ENCODE data around the gene CELSR1. TPM values are rescaled to one million over a fixed set of nuclear protein-coding genes. Genes with fewer than 3 reads are reported as not detected.

CELSR1 gene
- total RNA-seq, 1 donor from 2014 or later = 7.7 TPM

DNA sequence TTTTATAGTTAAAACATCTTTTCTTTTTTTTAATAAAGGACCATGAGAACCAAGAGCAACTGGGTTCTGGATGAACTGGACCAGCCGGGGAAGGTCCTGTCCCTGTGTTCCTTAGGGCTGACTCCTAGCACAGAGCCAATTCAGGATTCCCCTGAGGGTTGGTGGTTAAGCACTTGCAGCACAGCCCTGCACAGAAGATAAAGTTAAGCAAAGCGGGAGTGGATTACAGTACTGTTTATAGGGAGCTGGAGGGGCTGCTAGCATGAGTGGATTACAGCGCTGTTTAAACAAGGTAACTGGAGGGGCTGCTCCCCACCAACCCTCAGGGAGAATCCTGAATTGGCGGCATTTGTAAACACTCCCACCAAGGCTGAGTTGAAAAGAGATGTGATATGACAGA, 90.6 kb downstream of the CELSR1 start:
- no peak overlapping the region for H3K4me3 Mint-ChIP-seq (ENCODE audit: unreplicated experiment)
- no peaks in the 10 kb centered on the region for H3K9me3 Mint-ChIP-seq (ENCODE audit: unreplicated experiment)
- no peaks in the 10 kb centered on the region for H3K4me1 Mint-ChIP-seq (ENCODE audit: unreplicated experiment)
- H3K27me3 Mint-ChIP-seq (ENCODE audit: unreplicated experiment) = peaks cover 3% of the 10 kb centered on the region
- H3K27ac Mint-ChIP-seq (ENCODE audit: unreplicated experiment) = no peak overlapping the region
- no peaks in the 10 kb centered on the region for H3K36me3 Mint-ChIP-seq (ENCODE audit: low read depth, unreplicated experiment)
- no peak for DNase-seq (ENCODE audit: low spot score)
- TF ChIP-seq, protein P1, sequence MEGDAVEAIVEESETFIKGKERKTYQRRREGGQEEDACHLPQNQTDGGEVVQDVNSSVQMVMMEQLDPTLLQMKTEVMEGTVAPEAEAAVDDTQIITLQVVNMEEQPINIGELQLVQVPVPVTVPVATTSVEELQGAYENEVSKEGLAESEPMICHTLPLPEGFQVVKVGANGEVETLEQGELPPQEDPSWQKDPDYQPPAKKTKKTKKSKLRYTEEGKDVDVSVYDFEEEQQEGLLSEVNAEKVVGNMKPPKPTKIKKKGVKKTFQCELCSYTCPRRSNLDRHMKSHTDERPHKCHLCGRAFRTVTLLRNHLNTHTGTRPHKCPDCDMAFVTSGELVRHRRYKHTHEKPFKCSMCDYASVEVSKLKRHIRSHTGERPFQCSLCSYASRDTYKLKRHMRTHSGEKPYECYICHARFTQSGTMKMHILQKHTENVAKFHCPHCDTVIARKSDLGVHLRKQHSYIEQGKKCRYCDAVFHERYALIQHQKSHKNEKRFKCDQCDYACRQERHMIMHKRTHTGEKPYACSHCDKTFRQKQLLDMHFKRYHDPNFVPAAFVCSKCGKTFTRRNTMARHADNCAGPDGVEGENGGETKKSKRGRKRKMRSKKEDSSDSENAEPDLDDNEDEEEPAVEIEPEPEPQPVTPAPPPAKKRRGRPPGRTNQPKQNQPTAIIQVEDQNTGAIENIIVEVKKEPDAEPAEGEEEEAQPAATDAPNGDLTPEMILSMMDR (IDR thresholded peaks at IDR 0.05; ENCODE audit: unreplicated experiment) = no peak

- no peaks in the 10 kb centered on the region for H3K4me1 Mint-ChIP-seq (ENCODE audit: unreplicated experiment)
- H3K36me3 Mint-ChIP-seq (ENCODE audit: low read depth, unreplicated experiment) = no peaks in the 10 kb centered on the region
- TF ChIP-seq, protein P1 (IDR thresholded peaks at IDR 0.05; ENCODE audit: unreplicated experiment) = no peak
- no peaks in the 10 kb centered on the region for H3K9me3 Mint-ChIP-seq (ENCODE audit: unreplicated experiment)
- peaks cover 3% of the 10 kb centered on the region for H3K27me3 Mint-ChIP-seq (ENCODE audit: unreplicated experiment)
- DNase-seq (ENCODE audit: low spot score) = no peak
- no peak overlapping the region for H3K4me3 Mint-ChIP-seq (ENCODE audit: unreplicated experiment)
- no peak overlapping the region for H3K27ac Mint-ChIP-seq (ENCODE audit: unreplicated experiment)
Observed at GRCh38 chr22:46445771-46446420, 91.5 kb downstream of the CELSR1 start.

DNA sequence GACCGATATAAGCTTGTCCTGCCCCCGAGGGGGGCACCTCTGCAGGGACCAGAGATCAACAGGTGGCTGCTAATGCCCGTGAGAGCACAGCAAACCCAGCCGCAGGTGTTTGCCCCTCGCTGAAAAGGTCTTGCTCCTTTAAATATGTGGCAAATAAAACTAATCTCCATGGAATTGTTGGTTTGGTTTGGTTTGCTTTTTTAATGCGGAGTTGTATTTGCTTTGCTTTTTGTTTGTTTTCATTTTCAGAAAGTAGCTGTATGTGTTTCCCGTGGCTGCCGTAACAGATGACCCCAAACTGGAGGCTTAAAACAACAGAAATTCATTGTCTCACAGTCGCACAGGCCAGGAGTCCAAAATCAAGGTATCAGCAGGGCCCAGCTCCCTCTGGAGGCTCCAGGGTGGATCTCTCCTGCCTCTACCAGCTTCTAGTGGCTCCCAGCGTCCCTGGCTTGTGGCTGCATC, 93.0 kb downstream of the CELSR1 start:
- H3K4me1 Mint-ChIP-seq (ENCODE audit: unreplicated experiment) = no peaks in the 10 kb centered on the region
- H3K27ac Mint-ChIP-seq (ENCODE audit: unreplicated experiment) = no peak overlapping the region
- no peak for DNase-seq (ENCODE audit: low spot score)
- peaks cover 3% of the 10 kb centered on the region for H3K27me3 Mint-ChIP-seq (ENCODE audit: unreplicated experiment)
- TF ChIP-seq, protein P1 (IDR thresholded peaks at IDR 0.05; ENCODE audit: unreplicated experiment) = no peak
- H3K4me3 Mint-ChIP-seq (ENCODE audit: unreplicated experiment) = no peak overlapping the region
- no peaks in the 10 kb centered on the region for H3K36me3 Mint-ChIP-seq (ENCODE audit: low read depth, unreplicated experiment)
- no peaks in the 10 kb centered on the region for H3K9me3 Mint-ChIP-seq (ENCODE audit: unreplicated experiment)

GRCh38 chr22:46443850-46444389, 93.5 kb downstream of the CELSR1 start:
- H3K27me3 Mint-ChIP-seq (ENCODE audit: unreplicated experiment) = peaks cover 2% of the 10 kb centered on the region
- no peaks in the 10 kb centered on the region for H3K4me1 Mint-ChIP-seq (ENCODE audit: unreplicated experiment)
- no peaks in the 10 kb centered on the region for H3K36me3 Mint-ChIP-seq (ENCODE audit: low read depth, unreplicated experiment)
- no peak overlapping the region for H3K4me3 Mint-ChIP-seq (ENCODE audit: unreplicated experiment)
- TF ChIP-seq, protein P1 (IDR thresholded peaks at IDR 0.05; ENCODE audit: unreplicated experiment) = no peak
- no peak for DNase-seq (ENCODE audit: low spot score)
- H3K27ac Mint-ChIP-seq (ENCODE audit: unreplicated experiment) = no peak overlapping the region
- H3K9me3 Mint-ChIP-seq (ENCODE audit: unreplicated experiment) = no peaks in the 10 kb centered on the region

- Mint-ChIP-seq H3K9me3 (ENCODE audit: unreplicated experiment) (no peaks in the 10 kb centered on the region), H3K36me3 (ENCODE audit: low read depth, unreplicated experiment) (no peaks in the 10 kb centered on the region), H3K4me3 (ENCODE audit: unreplicated experiment) (no peak overlapping the region), H3K27ac (ENCODE audit: unreplicated experiment) (no peak overlapping the region), H3K4me1 (ENCODE audit: unreplicated experiment) (no peaks in the 10 kb centered on the region), H3K27me3 (ENCODE audit: unreplicated experiment) (peaks cover 2% of the 10 kb centered on the region)
- TF ChIP-seq, protein P1 (IDR thresholded peaks at IDR 0.05; ENCODE audit: unreplicated experiment) = no peak
- no peak for DNase-seq (ENCODE audit: low spot score)
Observed at GRCh38 chr22:46442217-46442853, 95.1 kb downstream of the CELSR1 start.

All from endothelial cell (in vitro differentiated cells).